OCI-LY3 (cell line): ENCODE results near the gene TCF4.

Experiments used
- H2AFZ ChIP-seq: fragments of 200-600, 300-600 bp; shearing (Covaris generic); 2 replicates; pipeline ENCODE4 v1.6.0; 2014; ENCODE audit warnings: antibody characterized with exemption, low read depth, low read length
- H3K27ac ChIP-seq: fragments of 200-600, 300-600 bp; sonication (generic); 2 replicates; pipeline ENCODE4 v1.5.1; 2014; ENCODE audit warnings: mild to moderate bottlenecking, low read length, moderate library complexity, mixed read lengths
- H3K27me3 ChIP-seq: fragments of 200-600, 300-600 bp; sonication (generic); 2 replicates; pipeline ENCODE4 v1.6.1; 2014; ENCODE audit warnings: low read depth, low read length, mixed read lengths
- H3K36me3 ChIP-seq: fragments of 200-600, 300-600 bp; sonication (generic); replicated peaks from 2 replicates; pipeline ENCODE3; 2014; ENCODE audit warnings: low read depth, low read length, mixed read lengths
- H3K4me1 ChIP-seq: fragments of 300-600, 200-600 bp; sonication (generic); 2 replicates; pipeline ENCODE4 v1.6.1; 2014; ENCODE audit warnings: low read length, mixed read lengths
- H3K4me2 ChIP-seq: fragments of 200-600, 300-600 bp; sonication (generic); 2 replicates; pipeline ENCODE4 v1.6.1; 2014; ENCODE audit warnings: low read length, mixed read lengths
- H3K4me3 ChIP-seq: fragments of 300-600, 200-600 bp; sonication (generic); 2 replicates; pipeline ENCODE4 v1.5.1; 2014; ENCODE audit warnings: antibody characterized with exemption, mild to moderate bottlenecking, low read length, moderate library complexity
- H3K79me2 ChIP-seq: fragments of 300-600, 200-600 bp; shearing (Covaris generic); 2 replicates; pipeline ENCODE4 v1.6.1; 2014; ENCODE audit warnings: mild to moderate bottlenecking, low read length, mixed read lengths
- H3K9ac ChIP-seq: fragments of 300-600, 200-600 bp; shearing (Covaris generic); 2 replicates; pipeline ENCODE4 v1.6.0; 2014; ENCODE audit warnings: mild to moderate bottlenecking, low read length, moderate library complexity
- H3K9me3 ChIP-seq: fragments of 200-600, 300-600 bp; shearing (Covaris generic); 2 replicates; pipeline ENCODE4 v1.6.1; 2014; ENCODE audit warnings: low read length, mixed read lengths; ENCODE audit not compliant: insufficient read depth
- H4K20me1 ChIP-seq: fragments of 200-600, 300-600 bp; sonication (generic); 2 replicates; pipeline ENCODE4 v1.6.1; 2016; ENCODE audit warnings: low read length, mixed read lengths; ENCODE audit not compliant: insufficient read depth
- EZH2phosphoT487 ChIP-seq: fragments of 200-600 bp; shearing (Covaris generic); IDR thresholded peaks from 2 replicates; pipeline ENCODE4 v1.6.1; 2018; ENCODE audit warnings: antibody characterized with exemption, mixed run types, low read depth
- TF ChIP-seq, protein P1 (sequence below): fragments of 200-600, 300-600 bp; sonication (generic); IDR thresholded peaks from 2 replicates; pipeline ENCODE4 v1.5.1; 2014; ENCODE audit warnings: antibody characterized with exemption, low read length, low read depth

Gene TCF4

GRCh38 chr18:55588111-55588869, at the start of gene TCF4:
TCF4 (minus strand) TSS chr18:55588192; CDS start chr18:55587116, 1,076 bp downstream.
- Histone ChIP-seq H3K27ac (peak within 1 kb of the TSS; percentile 88), H3K36me3 (peaks cover 37% of the 10 kb centered on the region), H3K4me1 (peaks cover 25% of the 10 kb centered on the region), H3K27me3 (no peaks in the 10 kb centered on the region), H4K20me1 (no peaks in the 10 kb centered on the region), H3K4me3 (peak within 1 kb of the TSS; percentile 75), H2AFZ (no peak within 1 kb of the TSS), H3K9me3 (no peaks in the 10 kb centered on the region), H3K4me2 (peak within 1 kb of the TSS; percentile 82), H3K79me2 (peaks cover 65% of the 10 kb centered on the region), H3K9ac (peak within 1 kb of the TSS; percentile 92)
- TF ChIP-seq, protein P1, sequence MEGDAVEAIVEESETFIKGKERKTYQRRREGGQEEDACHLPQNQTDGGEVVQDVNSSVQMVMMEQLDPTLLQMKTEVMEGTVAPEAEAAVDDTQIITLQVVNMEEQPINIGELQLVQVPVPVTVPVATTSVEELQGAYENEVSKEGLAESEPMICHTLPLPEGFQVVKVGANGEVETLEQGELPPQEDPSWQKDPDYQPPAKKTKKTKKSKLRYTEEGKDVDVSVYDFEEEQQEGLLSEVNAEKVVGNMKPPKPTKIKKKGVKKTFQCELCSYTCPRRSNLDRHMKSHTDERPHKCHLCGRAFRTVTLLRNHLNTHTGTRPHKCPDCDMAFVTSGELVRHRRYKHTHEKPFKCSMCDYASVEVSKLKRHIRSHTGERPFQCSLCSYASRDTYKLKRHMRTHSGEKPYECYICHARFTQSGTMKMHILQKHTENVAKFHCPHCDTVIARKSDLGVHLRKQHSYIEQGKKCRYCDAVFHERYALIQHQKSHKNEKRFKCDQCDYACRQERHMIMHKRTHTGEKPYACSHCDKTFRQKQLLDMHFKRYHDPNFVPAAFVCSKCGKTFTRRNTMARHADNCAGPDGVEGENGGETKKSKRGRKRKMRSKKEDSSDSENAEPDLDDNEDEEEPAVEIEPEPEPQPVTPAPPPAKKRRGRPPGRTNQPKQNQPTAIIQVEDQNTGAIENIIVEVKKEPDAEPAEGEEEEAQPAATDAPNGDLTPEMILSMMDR = no peak
- no peak for TF ChIP-seq EZH2phosphoT487

- H3K79me2 ChIP-seq = no peaks in the 10 kb centered on the region
- H2AFZ ChIP-seq = no peak overlapping the region
- peaks cover 7% of the 10 kb centered on the region for H3K36me3 ChIP-seq
- peaks cover 15% of the 10 kb centered on the region for H3K9me3 ChIP-seq
- no peaks in the 10 kb centered on the region for H3K27me3 ChIP-seq
- H4K20me1 ChIP-seq = no peaks in the 10 kb centered on the region
- H3K4me1 ChIP-seq = peaks cover 8% of the 10 kb centered on the region; the same call in 1 of the 2 replicates
- H3K9ac ChIP-seq = no peak overlapping the region
- H3K4me3 ChIP-seq = no peak overlapping the region
- H3K27ac ChIP-seq = no peak overlapping the region
- no peak overlapping the region for H3K4me2 ChIP-seq
- TF ChIP-seq, protein P1 = no peak
- TF ChIP-seq EZH2phosphoT487 = no peak
Observed at GRCh38 chr18:55637204-55637603, 49.2 kb upstream of the TCF4 start.

DNA sequence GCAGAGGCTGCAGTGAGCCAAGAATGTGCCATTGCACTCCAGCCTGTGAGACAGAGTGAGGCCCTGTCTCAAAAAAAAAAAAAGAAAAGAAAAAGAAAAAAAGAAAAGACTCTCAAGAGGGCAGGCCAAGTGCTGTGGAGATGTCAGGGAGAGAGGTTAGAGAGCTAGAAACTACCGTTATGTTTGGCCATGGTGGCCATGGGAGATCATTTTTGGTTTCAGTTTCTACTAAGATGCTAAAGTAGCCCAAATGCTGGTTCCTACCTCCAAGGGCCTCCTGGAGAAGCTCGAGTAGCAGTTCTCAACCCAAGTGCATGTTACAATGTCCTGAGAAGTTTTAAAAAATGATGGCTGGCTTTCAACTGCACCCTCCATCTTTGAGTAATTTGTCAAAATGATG, 47.4 kb upstream of the TCF4 start:
- H3K4me2 ChIP-seq = no peak overlapping the region
- TF ChIP-seq EZH2phosphoT487 = no peak
- TF ChIP-seq, protein P1 = no peak

GRCh38 chr18:55634545-55634944, 46.6 kb upstream of the TCF4 start:
- Histone ChIP-seq H4K20me1 (no peaks in the 10 kb centered on the region), H3K79me2 (no peaks in the 10 kb centered on the region), H3K4me2 (no peak overlapping the region), H3K4me1 (peaks cover 8% of the 10 kb centered on the region; the same call in 1 of the 2 replicates), H3K27ac (no peak overlapping the region), H3K9me3 (no peaks in the 10 kb centered on the region), H3K27me3 (no peaks in the 10 kb centered on the region), H2AFZ (no peak overlapping the region; the same call in 1 of the 2 replicates), H3K9ac (no peak overlapping the region), H3K36me3 (no peaks in the 10 kb centered on the region), H3K4me3 (no peak overlapping the region)
- TF ChIP-seq, protein P1 = no peak
- no peak for TF ChIP-seq EZH2phosphoT487

More for the DNA sequence above, 47.4 kb upstream of the TCF4 start:
- Histone ChIP-seq H3K9ac (no peak overlapping the region), H4K20me1 (no peaks in the 10 kb centered on the region), H2AFZ (peak overlapping the region; percentile 35; the same call in 1 of the 2 replicates), H3K36me3 (no peaks in the 10 kb centered on the region), H3K27ac (no peak overlapping the region), H3K79me2 (no peaks in the 10 kb centered on the region), H3K27me3 (no peaks in the 10 kb centered on the region), H3K4me1 (peaks cover 8% of the 10 kb centered on the region; the same call in 1 of the 2 replicates), H3K9me3 (no peaks in the 10 kb centered on the region), H3K4me3 (no peak overlapping the region)
